Kidney capillary endothelial cell (primary cell): Measurements from ENCODE around the gene NLGN4X.

Experiments
- DNase-seq: peaks from one replicate; pipeline ENCODE4 v3.0.0-alpha.2; 2018; ENCODE audit warnings: low spot score

The NLGN4X gene

DNA sequence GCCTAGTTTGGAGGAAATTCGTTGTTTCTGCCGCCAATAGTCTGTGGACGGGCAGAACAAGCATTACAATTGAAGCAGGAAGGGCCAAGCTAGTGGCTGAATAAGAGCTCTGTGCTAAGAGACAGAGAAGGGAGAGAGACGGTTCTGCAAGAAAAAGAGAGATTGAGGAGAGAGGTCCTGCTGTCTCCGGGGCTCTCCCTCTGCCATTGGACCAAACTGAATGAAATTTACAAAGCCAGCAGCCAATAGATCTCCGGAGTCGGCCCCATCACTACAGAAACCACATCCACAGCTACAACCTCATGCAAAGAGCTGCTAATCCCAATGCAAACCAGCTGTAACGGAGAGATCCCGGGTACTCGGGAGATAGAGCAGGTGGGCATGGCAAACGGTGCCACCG lies at the start of gene NLGN4X:
NLGN4X (minus strand) TSS at position 148 of the 400 bp plus-strand sequence. CDS start 77,401 bp downstream, outside the sequence.
- no peak for DNase-seq

DNA sequence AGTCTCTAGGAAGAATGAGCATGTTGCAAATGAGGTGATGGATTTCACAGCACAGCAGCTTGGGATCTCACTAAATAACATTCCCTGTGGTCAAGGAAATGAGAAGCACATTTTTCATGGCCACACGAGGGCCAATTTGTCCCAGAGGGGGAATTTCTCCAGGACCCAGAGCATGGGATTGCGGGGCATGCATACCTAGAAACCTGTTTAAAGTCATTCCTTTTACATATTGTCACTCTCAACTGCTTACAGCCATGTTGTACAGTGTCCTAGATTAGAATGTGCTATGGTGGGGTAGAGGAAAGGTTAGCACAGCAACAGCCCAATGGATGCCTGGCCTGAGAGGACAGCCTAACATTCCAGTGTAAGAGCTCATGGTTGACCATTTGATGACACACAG lies 37.4 kb upstream of the NLGN4X start:
- DNase-seq, result no peak

DNA sequence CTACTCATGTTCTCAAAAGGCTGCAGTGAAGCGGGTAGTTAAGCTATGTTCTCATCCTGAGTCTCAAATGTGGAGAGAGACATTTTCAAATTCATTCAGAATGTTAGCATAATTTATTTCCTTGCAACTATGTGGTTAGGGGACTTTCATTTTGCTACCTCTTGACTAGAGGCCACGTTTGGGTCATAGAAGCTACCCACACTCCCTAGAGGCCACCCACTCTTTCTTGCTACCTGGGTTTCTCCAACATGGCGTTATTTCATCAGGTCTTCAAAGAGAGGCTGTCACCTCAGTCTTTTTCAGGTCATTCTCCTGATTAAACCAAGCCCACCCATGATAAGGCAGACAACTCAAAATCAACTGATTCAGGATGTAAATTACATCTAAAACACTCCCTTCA lies 34.3 kb upstream of the NLGN4X start:
- DNase-seq, result no peak

DNA sequence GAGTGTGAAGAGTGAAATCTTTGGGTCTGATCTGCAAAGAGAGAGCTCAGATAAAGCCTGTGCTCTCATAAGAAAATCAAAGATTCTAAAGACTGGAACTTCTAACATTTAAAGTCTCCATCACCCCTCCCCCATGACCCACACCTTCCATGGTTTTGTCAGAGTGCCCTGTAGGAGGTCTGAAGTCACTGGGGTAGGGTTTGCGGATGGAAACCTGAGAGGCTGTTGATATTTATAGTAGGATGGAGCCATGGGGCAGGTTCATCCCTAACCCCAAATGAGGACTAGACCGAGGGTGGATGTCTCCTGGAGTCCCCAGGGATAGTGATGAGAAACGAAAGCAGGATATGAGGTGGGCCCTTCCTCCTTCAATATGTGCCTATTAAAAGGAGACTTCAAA lies 28.4 kb upstream of the NLGN4X start:
- DNase-seq, result no peak

DNA sequence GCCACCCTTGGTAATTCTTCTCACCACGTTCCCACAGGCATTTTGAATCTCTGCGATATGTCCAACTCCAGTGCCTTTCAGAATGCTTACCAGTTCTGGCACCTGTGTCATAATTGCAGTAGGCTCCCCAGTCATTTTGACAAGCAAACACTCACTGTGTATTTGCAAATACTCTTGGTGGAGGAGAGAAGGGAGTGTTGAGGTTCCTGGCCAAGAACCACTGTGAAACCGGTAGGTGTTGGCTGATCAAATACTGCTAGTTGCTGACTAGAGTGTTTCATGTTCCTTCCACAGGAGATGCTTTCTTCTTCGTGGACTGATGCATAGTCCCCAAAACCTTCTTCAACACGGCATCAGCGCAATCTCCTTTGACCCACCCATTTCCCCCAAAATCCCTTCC lies 16.0 kb upstream of the NLGN4X start:
- no peak for DNase-seq

DNA sequence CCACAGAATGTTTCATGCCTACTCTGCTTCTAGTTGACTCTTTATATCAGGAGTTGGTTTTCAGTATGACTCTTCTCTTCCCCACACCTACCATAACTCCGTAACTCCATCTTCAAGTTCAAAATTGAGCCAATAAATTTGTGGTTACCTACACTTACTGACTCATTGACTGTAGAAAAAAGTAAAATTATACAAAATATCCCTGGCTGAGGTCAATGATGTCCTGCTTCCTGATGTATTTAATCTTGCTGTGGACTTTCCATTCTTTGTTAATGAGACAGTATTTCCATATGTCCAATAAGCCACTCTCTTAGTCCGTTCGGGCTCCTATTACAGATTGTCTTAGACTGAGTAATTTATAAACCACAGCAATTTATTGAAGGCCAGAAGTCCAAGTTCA lies 9.9 kb upstream of the NLGN4X start:
- DNase-seq, result no peak

DNA sequence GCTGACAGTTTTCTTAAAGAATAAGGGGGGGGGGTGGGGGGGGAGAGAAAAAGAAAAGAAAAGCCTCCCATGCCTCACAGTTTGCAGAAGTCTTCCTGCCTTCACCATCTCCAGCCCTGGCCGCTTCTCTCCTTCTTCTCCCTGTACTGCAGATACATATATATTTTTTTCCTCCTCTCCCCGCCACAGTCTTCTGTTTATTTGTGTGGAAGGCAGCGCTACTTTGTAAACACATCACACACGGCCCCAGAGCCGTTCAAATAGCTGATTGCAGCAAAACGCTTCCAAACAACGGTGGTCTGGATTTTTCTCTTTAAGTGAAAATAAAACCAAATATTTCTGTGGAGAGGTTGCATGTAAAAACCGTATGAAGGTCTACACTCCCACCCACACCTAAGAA lies 732 bp downstream of the NLGN4X start:
- no peak for DNase-seq

DNA sequence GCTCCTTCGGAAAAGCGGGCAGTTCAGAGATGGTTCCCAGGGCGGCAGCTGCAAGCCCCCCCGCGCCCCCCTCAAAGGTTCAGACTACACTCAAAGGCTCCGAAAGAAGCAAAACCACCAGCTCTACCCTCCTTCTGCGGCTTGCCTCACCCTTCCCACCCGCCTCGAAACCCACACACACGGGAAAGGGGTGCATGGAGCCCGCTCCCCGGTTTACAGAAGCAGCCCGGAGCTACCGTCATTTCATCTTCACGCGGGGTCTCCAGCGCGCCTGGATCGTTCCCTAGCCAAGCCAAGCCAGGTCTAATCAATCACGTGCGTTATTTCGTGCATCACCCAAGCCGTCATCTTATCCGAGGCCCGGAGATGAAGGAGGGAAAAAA lies 1.2 kb downstream of the NLGN4X start:
- DNase-seq, result no peak

DNA sequence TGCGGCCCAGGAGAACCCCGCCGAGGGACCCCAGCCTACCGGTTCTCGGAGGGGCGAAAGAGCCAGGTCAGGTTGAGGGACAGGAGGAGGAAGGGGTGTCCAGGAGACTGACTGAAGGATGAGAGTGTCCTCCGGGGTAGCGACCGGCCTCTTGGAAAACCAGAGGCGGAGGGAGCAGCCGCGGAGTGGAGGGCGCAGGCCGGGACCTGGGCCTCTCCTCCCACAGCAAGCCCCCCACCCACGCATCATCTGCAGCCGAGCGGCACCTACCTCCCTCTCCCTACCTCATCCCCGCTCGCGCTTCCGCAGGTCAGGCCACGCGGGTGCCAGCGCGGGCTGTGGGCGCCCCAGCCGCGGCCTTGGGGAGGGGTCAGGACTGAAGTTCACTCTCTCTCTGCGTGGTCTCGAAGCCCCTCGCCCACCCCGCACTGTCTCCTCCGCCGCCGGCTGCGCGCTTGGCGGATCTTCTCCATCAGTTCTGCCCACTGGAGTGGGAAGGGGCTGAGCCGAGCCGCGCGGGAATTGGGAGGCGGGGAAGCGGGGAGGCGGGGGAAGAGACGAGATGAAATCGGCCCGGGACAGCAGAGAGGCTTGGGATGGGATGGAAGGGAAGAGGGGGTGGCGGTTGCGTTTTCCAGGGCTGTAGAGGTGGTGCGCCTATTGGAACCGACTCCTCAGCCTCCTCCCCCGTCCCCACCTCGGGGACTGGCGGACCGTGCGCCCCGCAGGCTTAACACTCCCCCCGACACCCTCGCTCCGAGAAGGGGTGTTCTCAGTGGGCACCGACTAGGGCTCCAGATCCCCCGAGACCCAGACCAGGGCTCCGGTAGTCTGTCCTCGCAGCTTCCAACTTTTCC lies 1.8 kb downstream of the NLGN4X start:
- DNase-seq, result no peak

DNA sequence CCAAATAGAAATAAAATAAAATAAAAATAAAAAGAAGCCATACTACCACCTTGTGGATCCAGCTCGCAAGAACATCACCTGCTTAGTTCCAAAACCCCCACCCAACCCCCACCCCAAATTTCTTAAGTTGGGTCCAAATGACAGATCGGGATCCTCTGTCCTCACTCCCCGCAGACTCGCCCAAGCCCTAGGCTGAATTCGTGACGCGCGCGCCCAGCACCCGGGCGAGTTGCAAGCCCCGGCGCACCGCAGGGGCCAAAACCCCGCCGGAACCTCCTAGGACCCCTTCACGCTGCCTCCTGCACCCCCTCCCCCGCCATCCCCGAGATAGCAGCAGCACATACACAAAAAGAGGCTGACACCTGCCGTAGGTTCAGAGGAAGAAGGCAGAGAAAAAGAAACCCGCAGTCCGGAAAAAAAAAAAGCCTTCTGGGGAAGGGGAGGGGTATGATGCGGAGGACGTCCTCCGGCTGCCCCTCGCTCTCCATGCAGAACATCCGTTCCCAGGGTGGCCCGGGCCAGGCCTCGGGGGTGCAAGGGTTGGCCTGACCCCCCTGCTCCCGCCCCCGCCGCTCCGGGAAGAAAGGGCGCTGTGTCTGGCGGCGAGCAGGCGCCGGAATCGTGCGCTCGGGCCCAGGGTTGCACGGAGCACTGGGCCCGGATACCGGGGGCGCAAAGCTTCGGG lies 2.6 kb downstream of the NLGN4X start:
- DNase-seq, result no peak

DNA sequence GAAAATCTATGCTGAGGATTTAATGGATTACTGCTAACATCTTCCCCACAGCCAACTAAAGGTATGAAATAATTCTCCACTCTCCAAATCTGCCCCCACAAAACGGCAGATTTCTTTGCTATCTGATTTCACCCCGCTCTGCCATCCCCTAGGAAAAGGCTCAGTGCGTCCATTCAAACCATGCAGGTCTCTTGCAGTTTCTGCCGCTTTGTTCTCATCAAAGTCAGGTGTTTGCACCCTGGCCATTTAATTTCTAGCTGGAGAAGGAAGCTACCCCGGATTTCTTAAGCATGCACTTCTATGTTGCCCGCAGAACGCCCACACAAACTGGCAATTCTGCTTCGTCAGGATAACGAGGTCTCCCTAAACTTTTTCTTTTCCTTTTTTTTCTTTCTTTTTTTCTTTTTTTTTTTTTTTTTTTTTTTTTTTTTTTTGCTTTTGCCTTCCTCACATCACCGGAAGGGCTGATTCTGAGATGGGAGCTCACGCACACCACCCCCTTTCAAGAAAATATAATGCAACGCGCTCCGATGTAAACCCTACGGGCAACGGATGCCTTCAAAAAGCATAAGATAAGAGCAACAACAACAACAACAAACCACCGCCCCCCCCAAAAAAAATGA lies 3.3 kb downstream of the NLGN4X start:
- DNase-seq, result no peak

DNA sequence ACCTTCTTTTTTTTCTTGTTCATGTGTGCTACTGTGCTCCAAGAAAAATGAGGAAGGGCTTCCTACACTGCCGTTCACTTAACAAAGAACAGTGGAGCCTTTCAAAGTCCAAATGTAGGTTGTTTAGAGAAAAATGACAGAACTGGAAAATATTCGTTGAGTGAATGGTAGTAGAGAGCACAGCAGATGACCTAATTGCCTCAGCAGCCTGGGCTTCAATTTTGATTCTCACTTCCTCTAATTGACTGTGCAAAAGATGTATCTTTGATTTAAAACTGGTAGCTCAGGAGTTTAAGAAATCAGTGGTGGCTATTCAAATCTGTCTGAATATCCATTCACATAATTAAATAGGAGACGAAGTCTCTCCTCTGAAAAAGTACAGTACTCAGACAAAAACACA lies 5.2 kb downstream of the NLGN4X start:
- no peak for DNase-seq

DNA sequence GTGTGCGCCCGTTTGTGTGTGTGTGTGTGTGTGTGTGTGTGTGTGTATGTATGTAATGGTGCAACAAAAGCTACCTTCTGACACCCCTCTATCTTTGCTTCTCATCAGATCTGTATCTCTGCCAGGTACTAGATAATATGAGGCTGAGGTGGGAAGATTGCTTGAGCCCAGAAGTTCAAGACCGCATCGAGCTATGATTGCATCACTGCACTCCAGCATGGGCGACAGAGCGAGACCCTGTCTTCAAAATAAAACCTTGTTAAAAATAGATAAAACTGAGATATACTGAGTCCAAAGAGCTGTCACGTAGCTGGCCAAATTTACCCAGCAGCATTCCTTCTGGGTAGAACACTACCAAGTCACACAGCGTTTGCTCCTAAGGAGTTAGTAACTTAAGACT lies 18.4 kb downstream of the NLGN4X start:
- no peak for DNase-seq

DNA sequence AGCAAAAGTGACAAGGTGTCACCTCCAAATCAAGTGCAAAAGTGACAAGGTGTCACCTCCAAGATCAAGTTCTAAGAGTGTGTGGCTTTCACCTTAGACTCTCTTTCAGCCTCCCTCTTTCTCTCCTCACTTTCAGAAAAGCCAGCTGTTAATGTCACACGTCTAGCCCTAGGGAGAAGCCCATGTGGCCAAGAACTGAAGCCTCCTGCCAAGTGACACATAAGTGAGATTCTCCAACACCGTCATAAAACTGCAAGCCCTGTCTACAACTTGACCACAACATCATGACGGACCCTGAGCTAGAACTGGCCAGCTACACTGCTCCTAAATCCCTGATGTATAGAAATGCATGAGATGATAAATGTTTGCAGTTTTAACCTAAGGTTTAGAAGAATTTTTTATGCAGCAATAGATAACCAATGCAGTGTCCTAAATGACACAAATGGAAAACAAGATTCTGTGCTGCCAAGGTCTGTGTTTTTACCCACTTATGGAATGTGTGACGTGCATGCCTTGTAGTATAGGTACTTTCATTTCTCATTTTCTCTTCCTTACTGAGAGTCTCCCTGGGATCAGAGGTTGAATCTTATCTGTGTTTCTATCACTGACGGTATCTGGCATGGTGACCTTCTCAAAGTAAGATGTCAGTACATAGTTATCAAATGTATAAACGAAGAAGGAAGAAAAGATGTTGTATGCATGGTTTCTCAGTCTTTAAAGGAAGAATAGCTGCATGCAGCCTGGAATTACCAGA lies 25.0 kb downstream of the NLGN4X start:
- DNase-seq, result no peak

DNA sequence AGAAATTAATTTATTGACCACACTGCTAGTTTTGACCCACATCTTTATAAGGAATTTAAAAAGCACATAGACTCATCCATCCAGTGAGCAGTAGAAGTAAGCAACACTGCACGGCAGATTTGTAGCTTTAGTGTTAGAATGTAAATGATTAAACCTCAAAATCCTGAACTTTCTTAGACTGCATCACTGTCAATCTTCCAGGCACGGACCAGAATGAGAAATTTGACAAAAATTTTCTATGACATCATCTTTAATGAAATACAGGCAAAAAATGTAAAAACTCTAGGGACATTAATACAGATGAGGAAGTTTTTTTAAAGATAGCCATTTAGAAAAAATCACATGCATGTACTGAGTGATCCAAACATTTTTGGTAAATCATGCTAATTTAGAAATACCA lies 29.2 kb downstream of the NLGN4X start:
- no peak for DNase-seq

DNA sequence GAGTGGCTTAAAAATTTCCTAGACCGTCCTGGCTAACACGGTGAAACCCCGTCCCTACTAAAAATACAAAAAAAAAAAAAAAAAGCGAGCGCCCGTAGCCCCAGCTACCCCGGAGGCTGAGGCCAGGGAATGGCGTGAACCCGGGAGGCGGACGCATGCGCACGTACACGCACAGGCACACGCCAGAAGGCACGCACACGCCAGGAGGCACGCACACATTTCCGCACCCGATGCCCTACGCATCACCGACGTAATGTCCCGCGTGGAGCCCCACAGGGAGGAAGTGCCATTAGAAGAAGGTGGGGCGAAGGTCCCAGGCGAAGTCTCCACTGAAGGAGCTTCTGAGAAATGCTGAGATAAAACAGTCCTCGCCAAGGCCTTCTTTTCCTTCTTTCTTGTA lies 41.4 kb downstream of the NLGN4X start:
- DNase-seq, result no peak

DNA sequence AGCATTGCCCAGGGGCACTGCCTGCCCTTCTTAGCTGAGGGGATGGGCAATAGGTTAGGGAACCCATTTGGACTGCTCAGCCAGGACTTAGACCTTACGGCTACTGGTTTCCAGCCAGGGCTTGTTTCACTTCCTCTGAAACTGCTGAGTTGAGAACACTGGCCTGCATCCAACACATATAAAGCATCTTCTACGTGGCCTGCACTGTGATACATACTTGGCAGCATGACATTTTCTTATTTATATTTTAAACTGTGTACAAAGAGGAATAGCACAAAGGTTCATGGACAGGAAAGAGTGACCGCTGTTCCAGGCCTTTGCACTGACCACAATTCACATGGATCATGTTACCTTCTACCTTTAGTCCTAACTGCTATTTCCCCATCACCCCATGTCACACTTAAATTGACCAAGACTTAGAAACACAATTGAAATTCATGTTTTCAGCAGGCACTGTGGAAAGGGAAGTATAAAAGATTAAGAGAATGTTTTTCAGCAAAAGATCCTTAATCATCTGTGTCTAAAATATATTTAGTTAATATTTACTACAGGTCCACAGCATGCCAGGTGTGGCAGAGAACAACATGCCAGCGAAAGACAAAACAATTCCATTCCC lies 43.7 kb downstream of the NLGN4X start:
- DNase-seq, result no peak

DNA sequence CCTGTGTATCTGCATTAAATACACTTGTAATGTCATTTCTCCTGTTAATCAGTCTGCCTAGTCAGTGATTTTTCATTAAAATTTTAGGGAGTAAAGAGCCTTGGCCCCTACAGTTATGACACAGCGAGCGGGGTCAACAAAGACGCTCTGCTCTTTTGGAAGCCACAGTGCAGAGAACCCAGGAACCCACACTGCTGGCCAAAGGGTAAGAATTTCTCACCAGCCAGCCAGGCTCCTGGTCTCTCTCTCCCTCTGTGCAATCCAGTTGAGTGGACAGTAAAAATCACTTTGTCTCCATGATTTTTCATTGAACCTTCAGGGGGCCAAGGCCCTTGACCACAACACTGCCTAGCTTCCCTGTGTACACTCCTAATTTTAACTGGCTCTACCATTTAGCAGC lies 52.8 kb downstream of the NLGN4X start:
- DNase-seq, result no peak

DNA sequence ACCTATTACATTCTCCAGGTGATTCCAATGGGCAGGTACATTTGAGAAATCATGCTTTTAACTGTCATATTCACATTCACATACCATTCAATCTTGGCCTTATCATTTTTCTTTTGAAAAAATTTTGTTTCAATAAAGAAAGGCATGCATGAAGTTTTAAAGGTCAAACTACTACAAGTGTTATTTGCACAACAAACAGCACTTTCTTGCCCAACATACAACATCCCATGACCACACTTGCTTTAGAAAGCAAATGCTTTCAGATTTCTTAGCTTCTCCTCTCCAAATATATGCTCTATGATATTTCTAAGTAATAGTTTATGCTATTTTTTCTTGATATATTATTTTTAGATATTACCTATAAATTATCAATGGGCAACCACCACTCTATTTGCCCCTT lies 58.2 kb downstream of the NLGN4X start:
- DNase-seq, result no peak

DNA sequence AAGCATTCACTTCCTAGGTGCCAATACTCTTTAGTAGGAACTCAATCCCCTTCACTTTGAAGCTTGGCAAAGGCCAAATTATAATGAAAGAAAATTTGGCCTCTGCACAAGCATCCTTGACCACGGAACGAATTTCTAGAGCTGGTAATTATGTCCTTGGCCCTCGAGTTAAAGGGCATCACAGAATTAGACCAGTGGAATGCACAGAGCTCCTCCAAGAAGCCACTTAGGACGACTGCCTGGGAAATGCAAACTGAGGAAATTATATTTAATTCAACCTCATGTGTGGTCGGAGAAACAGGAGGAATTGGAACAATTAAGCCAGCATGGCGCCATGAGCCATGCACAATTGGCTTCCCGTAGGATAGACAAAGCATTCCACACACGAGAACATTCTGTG lies 59.3 kb downstream of the NLGN4X start:
- DNase-seq, result no peak

DNA sequence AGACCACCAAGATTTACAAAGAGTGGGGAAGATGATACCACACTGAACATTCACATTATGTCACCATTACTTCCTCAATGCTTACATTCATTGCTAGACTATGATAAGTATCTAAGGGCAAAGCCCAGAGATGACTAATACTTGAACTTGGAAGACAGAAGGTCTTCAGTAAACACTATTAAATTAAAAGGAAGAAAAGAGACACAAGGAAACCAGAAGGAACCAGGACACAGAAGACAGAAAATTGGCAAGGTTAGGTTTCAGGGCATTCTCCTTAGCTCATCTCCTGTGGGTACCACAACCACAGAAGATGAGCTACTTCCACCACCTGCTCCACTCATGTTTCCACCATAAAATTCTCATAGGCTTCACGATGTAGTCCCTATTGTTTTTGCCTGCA lies 64.9 kb downstream of the NLGN4X start:
- no peak for DNase-seq

DNA sequence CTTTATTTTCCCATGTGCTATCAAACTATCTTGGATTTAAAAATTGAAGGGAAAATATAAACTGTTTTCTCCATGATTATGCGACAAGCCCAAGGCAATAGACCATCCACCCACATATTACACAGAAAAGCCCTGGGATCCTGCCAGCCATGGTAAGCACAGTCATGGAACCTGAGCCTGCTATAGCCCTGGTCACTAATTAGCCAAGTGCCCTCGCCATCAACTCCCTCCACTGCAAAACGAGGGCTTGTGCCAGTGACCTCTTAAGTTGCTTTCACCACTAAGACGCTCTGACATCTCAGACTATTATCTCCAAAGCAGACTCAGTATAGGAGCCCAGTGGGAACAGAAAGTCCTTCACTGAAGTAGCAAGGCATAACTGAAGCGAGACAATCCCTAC lies 69.2 kb downstream of the NLGN4X start:
- no peak for DNase-seq
